Regular cardiac myocyte (primary cell): ENCODE data around the gene MISP. TPM values are rescaled to one million over a fixed set of nuclear protein-coding genes. Genes with fewer than 3 reads are reported as not detected.

Source experiments
- total RNA-seq: library from RNA; depleted of rRNA; stranded (reverse); fragments of >200 nt; gene quantifications from 2 replicates; pipeline ENCODE4 v1.2.3, GENCODE V29; 2014

MISP gene, protein sequence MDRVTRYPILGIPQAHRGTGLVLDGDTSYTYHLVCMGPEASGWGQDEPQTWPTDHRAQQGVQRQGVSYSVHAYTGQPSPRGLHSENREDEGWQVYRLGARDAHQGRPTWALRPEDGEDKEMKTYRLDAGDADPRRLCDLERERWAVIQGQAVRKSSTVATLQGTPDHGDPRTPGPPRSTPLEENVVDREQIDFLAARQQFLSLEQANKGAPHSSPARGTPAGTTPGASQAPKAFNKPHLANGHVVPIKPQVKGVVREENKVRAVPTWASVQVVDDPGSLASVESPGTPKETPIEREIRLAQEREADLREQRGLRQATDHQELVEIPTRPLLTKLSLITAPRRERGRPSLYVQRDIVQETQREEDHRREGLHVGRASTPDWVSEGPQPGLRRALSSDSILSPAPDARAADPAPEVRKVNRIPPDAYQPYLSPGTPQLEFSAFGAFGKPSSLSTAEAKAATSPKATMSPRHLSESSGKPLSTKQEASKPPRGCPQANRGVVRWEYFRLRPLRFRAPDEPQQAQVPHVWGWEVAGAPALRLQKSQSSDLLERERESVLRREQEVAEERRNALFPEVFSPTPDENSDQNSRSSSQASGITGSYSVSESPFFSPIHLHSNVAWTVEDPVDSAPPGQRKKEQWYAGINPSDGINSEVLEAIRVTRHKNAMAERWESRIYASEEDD
- 0.19 and 0.85 TPM in 2 replicates for total RNA-seq

DNA sequence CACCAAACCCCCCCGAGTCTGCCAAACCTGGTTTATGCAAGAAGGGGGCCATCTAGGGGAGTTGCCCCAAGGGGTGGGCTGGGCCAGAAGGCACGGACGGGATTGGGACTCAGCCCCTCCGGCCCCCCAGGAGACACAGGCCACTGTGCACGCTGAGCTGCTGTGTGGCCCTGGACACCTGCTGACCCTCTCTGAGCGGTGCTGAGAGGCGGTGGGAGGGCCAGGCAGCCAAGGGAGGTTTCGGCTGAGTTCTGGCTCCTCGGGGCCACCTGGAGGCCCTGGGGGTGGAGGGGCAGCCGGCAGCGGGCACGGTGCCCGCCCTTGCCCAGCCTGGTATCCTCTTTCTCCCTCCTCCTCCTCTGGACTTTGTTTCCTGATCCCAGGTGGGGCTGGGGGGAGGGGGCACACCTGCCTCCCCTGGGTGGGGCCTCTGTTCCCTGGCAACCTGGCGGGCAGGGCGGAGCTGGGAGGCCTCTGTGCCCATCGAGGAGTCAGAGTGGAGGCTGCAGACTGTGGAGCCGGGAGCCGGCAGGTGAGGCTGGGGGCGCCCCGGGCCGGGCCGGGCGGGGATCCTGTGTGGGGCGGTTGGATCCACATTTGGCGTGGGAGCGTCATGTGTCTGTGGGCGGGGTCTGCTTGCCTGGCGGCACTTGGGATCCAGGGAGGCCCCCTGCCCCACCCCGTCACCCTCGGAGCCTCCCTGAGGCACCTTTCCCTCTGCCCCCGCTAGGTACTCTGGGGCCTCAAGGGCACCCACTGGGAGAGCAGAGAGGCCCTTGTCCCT is at the start of gene MISP:
MISP (plus strand) TSS at position 473 of the 784 bp plus-strand sequence. CDS start 5,835 bp downstream, outside the sequence.

DNA sequence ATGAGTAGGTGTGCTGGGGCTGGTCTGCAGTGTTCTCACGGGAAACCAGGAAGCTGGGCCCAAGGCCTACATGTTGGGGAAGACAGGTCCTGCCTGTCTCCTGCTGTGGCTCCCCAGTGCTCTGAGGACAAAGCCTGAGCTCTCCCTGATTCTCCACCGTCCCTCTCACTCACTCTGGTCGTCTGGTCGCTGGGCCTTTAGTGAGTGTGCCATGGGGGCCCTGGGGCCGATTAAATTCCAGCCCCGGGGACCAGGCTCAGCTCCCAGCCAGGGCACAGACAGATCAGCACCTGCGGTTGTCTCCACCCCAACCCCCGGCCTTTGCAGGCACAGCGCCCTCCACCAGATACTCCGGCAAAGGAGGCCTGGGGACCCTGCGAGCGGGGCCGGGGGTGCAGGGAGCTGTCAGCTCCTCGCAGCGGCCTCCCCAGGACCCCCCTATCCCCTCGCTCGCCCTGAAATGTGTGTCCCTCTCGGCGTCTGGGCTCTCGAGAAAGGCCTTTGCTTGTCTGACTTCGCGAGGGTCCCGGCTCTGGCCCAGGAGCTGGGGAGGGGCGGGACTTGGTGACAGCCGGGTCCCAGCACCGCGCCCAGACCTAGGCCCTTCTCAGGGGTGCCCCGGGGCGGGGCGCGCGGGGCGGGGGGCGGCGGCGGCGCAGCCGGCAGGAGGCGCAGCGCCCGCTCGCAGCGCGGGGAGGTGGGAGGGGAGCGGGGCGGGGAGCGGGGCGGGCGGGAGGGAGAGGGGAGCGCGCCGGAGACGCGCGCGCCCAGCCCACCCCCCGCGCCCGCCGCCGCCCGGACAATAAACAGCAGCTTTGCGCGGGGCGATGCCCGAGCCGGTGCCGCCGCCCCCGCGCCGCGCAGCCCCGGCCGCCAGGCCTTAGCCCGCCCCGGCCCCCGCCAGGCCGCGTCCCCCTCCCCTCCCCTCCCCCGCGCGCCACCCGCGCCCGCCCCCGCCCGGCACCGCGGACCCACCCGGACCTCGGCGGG is 42.5 kb upstream of the MISP start, which contains the start of gene PALM:
PALM (plus strand) TSS at position 782 of the 990 bp plus-strand sequence. CDS start 212 bp downstream, outside the sequence.

DNA sequence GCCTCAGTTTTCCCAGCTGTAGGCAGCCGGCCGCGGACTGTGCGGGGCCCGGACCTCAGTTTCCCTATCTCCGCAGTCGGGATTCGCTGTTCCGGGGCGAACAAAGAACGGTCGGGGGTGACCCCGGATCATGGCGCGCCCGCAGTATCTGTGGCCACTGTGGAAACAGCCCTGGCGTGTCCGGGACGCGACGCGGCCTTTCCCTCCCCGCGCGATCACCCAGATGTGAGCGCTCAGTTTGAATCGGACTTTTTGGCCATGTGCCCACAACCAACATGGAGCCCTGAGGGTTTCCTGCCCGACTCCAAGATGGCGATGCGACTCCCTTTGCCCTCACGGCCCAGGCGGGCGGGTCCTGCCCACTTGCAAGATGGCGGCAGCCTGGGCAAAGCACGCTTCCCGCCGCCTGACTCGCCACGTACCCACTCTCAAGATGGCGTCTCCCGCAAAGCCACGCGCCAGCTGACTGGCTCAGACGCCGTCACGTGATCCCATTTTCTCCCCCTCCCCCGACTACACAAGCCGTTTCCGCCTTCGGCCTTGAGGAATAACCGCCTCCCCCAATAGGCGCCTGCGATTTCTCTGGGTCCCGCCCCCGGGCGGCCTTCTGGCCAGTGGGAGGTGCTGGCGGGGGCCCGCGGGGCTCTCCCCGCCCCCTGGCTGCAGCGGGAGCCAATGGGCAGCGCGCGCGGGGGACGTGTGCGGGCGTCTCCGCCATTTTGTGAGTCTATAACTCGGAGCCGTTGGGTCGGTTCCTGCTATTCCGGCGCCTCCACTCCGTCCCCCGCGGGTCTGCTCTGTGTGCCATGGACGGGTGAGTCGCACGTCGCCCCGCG is 46.0 kb downstream of the MISP start, which contains the start of gene PTBP1:
PTBP1 (plus strand) TSS at position 761 of the 836 bp plus-strand sequence; CDS start at position 807, 46 bp downstream.

Other genes with a start within 250 kb of the MISP start
- gene TPGS1, start 243.6 kb upstream of the MISP start, total RNA-seq: 29.3 and 31.3 TPM in 2 replicates
- gene CDC34, start 219.4 kb upstream of the MISP start, total RNA-seq: 51.3 and 78.8 TPM in 2 replicates
- 0.28 TPM in 1 of 2 replicates, not detected in the other for gene GZMM, start 207.1 kb upstream of the MISP start, total RNA-seq
- 181 and 379 TPM in 2 replicates for gene BSG, start 178.5 kb upstream of the MISP start, total RNA-seq
- 1.1 and 1.2 TPM in 2 replicates for gene HCN2, start 161.2 kb upstream of the MISP start, total RNA-seq
- 23.7 and 32.0 TPM in 2 replicates for gene POLRMT, start 117.6 kb upstream of the MISP start, total RNA-seq
- gene FGF22, start 111.2 kb upstream of the MISP start, total RNA-seq: not detected in 2 replicates
- gene RNF126, start 87.9 kb upstream of the MISP start, total RNA-seq: 22.0 and 32.0 TPM in 2 replicates
- 52.0 and 68.5 TPM in 2 replicates for gene FSTL3, start 74.7 kb upstream of the MISP start, total RNA-seq
- not detected in 2 replicates for gene PRSS57, start 55.7 kb upstream of the MISP start, total RNA-seq
- 3.8 and 13.8 TPM in 2 replicates for gene PALM, start 42.2 kb upstream of the MISP start, total RNA-seq
- gene PTBP1, start 46.3 kb downstream of the MISP start, total RNA-seq: 56.9 and 163 TPM in 2 replicates
- 0.56 TPM in 1 of 2 replicates, not detected in the other for gene PLPPR3, start 70.8 kb downstream of the MISP start, total RNA-seq
- not detected in 2 replicates for gene AZU1, start 76.7 kb downstream of the MISP start, total RNA-seq
- gene PRTN3, start 89.9 kb downstream of the MISP start, total RNA-seq: not detected in 2 replicates
- gene ELANE, start 101.2 kb downstream of the MISP start, total RNA-seq: not detected in 2 replicates
- 0.38 and 4.5 TPM in 2 replicates for gene CFD, start 108.6 kb downstream of the MISP start, total RNA-seq
- 19.2 and 21.3 TPM in 2 replicates for gene MED16, start 142.1 kb downstream of the MISP start, total RNA-seq
- gene RNU6-9, start 142.4 kb downstream of the MISP start, total RNA-seq: not detected in 2 replicates
- 18.3 and 18.4 TPM in 2 replicates for gene R3HDM4, start 162.1 kb downstream of the MISP start, total RNA-seq
- 0.28 TPM in 1 of 2 replicates, not detected in the other for gene KISS1R, start 166.2 kb downstream of the MISP start, total RNA-seq
- 12.7 and 15.1 TPM in 2 replicates for gene ARID3A, start 174.9 kb downstream of the MISP start, total RNA-seq
- 36.1 and 64.8 TPM in 2 replicates for gene WDR18, start 233.2 kb downstream of the MISP start, total RNA-seq
- gene GRIN3B, start 249.3 kb downstream of the MISP start, total RNA-seq: under 0.01 TPM in 2 replicates